Lower leg skin (tissue), 3 donors: ENCODE measurements around the gene CEMP1.

Experiments used
- POLR2A ChIP-seq, 2 donors: fragments of 450-650 bp; IDR thresholded peaks; one replicate each; pipeline ENCODE4 v1.6.1; 2016 to 2017; ENCODE audit warnings: antibody characterized with exemption in 2 of 2, mild to moderate bottlenecking in 1 of 2, moderate library complexity in 1 of 2
- TF ChIP-seq, protein P1 (sequence below), 3 donors: fragments of 450-650 bp; IDR thresholded peaks; one replicate each; pipeline ENCODE4 v1.5.1; 2016; ENCODE audit warnings: antibody characterized with exemption in 3 of 3, mild to moderate bottlenecking in 3 of 3, moderate library complexity in 2 of 3

GRCh38 chr16:2492292-2492691 lies 38.9 kb downstream of the CEMP1 start:
- TF ChIP-seq, protein P1, sequence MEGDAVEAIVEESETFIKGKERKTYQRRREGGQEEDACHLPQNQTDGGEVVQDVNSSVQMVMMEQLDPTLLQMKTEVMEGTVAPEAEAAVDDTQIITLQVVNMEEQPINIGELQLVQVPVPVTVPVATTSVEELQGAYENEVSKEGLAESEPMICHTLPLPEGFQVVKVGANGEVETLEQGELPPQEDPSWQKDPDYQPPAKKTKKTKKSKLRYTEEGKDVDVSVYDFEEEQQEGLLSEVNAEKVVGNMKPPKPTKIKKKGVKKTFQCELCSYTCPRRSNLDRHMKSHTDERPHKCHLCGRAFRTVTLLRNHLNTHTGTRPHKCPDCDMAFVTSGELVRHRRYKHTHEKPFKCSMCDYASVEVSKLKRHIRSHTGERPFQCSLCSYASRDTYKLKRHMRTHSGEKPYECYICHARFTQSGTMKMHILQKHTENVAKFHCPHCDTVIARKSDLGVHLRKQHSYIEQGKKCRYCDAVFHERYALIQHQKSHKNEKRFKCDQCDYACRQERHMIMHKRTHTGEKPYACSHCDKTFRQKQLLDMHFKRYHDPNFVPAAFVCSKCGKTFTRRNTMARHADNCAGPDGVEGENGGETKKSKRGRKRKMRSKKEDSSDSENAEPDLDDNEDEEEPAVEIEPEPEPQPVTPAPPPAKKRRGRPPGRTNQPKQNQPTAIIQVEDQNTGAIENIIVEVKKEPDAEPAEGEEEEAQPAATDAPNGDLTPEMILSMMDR (IDR thresholded peaks at IDR 0.05): no peak
- TF ChIP-seq POLR2A (IDR thresholded peaks at IDR 0.05): no peak
